Measurements from ENCODE around the gene BAHD1.

Gene BAHD1

DNA sequence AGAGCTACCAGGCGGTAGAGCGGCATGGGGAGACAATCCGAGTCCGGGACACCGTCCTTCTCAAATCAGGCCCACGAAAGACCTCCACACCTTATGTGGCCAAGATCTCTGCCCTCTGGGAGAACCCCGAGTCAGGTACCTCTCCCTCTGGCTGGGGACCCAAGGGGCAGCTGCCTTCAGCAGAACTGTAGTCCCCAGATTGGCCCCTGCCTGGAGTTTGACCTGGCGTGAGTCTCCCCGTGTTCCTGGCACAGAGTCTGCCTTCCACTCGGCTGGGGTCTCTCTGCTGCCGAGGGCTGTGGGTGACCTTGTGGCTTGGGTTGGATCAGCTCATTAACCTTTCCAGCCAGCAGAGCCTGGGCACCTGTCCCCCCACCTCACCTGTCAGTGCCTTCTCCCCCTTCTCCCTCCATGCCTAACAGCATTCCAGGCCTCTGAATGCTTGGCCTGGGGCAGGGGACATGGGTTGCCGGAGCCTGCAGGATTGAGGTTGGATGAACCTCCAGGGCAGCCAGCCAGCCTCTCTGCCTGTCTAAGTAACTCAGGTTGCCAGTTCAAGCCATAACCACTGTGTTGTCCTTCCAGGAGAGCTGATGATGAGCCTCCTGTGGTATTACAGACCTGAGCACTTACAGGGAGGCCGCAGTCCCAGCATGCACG, 23.3 kb downstream of the BAHD1 start:
- Histone ChIP-seq H3K56ac (ENCODE audit: low read length) (no peak overlapping the region), H3K27ac (ENCODE audit: low read depth, low read length) (no peak overlapping the region), H3K18ac (ENCODE audit: low read length) (no peak overlapping the region), H3K4ac (ENCODE audit: low read depth, low read length) (no peak overlapping the region), H2BK120ac (ENCODE audit: low read depth, low read length) (no peak overlapping the region), H3K4me3 (ENCODE audit: low read length) (no peak overlapping the region), H3K79me1 (ENCODE audit: low read length) (peaks cover 16% of the 10 kb centered on the region), H4K5ac (ENCODE audit: low read length) (no peak overlapping the region), H3K4me2 (ENCODE audit: low read length) (no peak overlapping the region), H3K23ac (ENCODE audit: low read length) (no peak overlapping the region), H3K36me3 (ENCODE audit: control insufficient read depth, insufficient read depth, low read length) (peaks cover 15% of the 10 kb centered on the region), H3K9ac (ENCODE audit: low read length) (no peak overlapping the region), H2AK5ac (ENCODE audit: low read length) (no peak overlapping the region), H3K79me2 (ENCODE audit: control insufficient read depth, insufficient read depth, low read length) (peaks cover 13% of the 10 kb centered on the region), H4K8ac (ENCODE audit: low read depth, low read length) (no peak overlapping the region), H3K4me1 (ENCODE audit: control insufficient read depth, low read depth, low read length) (no peaks in the 10 kb centered on the region), H2BK15ac (replicated peaks; ENCODE audit: low read depth) (no peak overlapping the region), H2BK5ac (ENCODE audit: low read length) (no peak overlapping the region), H3K27me3 (ENCODE audit: insufficient read depth, low read length, poor library complexity) (no peaks in the 10 kb centered on the region)
- no peak for DNase-seq
- WGBS (ENCODE audit: extremely low coverage, insufficient coverage, low lambda C conversion rate), result no CpG with 5 or more reads among the region's 14 CpGs

GRCh38 chr15:40464595-40465185, 23.9 kb downstream of the BAHD1 start:
- no peak overlapping the region for H3K27ac ChIP-seq (ENCODE audit: low read depth, low read length)

GRCh38 chr15:40465939-40466338, 25.2 kb downstream of the BAHD1 start:
- no CpG with 5 or more reads among the region's 10 CpGs for WGBS (ENCODE audit: extremely low coverage, insufficient coverage, low lambda C conversion rate)
- Histone ChIP-seq H3K79me2 (ENCODE audit: control insufficient read depth, insufficient read depth, low read length) (no peaks in the 10 kb centered on the region), H2BK15ac (replicated peaks; ENCODE audit: low read depth) (no peak overlapping the region), H4K5ac (ENCODE audit: low read length) (no peak overlapping the region), H3K4me2 (ENCODE audit: low read length) (no peak overlapping the region), H3K4me1 (ENCODE audit: control insufficient read depth, low read depth, low read length) (peaks cover 4% of the 10 kb centered on the region), H3K9ac (ENCODE audit: low read length) (no peak overlapping the region), H3K18ac (ENCODE audit: low read length) (no peak overlapping the region), H3K4ac (ENCODE audit: low read depth, low read length) (no peak overlapping the region), H4K8ac (ENCODE audit: low read depth, low read length) (no peak overlapping the region), H2AK5ac (ENCODE audit: low read length) (no peak overlapping the region), H3K56ac (ENCODE audit: low read length) (no peak overlapping the region), H2BK120ac (ENCODE audit: low read depth, low read length) (no peak overlapping the region), H3K4me3 (ENCODE audit: low read length) (no peak overlapping the region), H3K27ac (ENCODE audit: low read depth, low read length) (no peak overlapping the region), H3K23ac (ENCODE audit: low read length) (no peak overlapping the region), H3K36me3 (ENCODE audit: control insufficient read depth, insufficient read depth, low read length) (peaks cover 9% of the 10 kb centered on the region), H3K27me3 (ENCODE audit: insufficient read depth, low read length, poor library complexity) (no peaks in the 10 kb centered on the region), H3K79me1 (ENCODE audit: low read length) (peaks cover 8% of the 10 kb centered on the region), H2BK5ac (ENCODE audit: low read length) (no peak overlapping the region)
- DNase-seq, result no peak

More at GRCh38 chr15:40464595-40465185, 23.9 kb downstream of the BAHD1 start:
- Histone ChIP-seq H2BK15ac (replicated peaks; ENCODE audit: low read depth) (no peak overlapping the region), H3K36me3 (ENCODE audit: control insufficient read depth, insufficient read depth, low read length) (peaks cover 12% of the 10 kb centered on the region), H3K27me3 (ENCODE audit: insufficient read depth, low read length, poor library complexity) (no peaks in the 10 kb centered on the region), H3K4me1 (ENCODE audit: control insufficient read depth, low read depth, low read length) (no peaks in the 10 kb centered on the region), H3K18ac (ENCODE audit: low read length) (no peak overlapping the region), H3K79me2 (ENCODE audit: control insufficient read depth, insufficient read depth, low read length) (peaks cover 9% of the 10 kb centered on the region), H3K4ac (ENCODE audit: low read depth, low read length) (no peak overlapping the region), H4K8ac (ENCODE audit: low read depth, low read length) (no peak overlapping the region), H3K56ac (ENCODE audit: low read length) (no peak overlapping the region), H2AK5ac (ENCODE audit: low read length) (no peak overlapping the region), H3K4me3 (ENCODE audit: low read length) (no peak overlapping the region), H3K9ac (ENCODE audit: low read length) (no peak overlapping the region), H3K4me2 (ENCODE audit: low read length) (no peak overlapping the region), H4K5ac (ENCODE audit: low read length) (no peak overlapping the region), H3K23ac (ENCODE audit: low read length) (no peak overlapping the region), H2BK120ac (ENCODE audit: low read depth, low read length) (no peak overlapping the region), H2BK5ac (ENCODE audit: low read length) (no peak overlapping the region), H3K79me1 (ENCODE audit: low read length) (peaks cover 15% of the 10 kb centered on the region)
- DNase-seq, result no peak
- WGBS (ENCODE audit: extremely low coverage, insufficient coverage, low lambda C conversion rate), result no CpG with 5 or more reads among the region's 3 CpGs

- Histone ChIP-seq H4K5ac (ENCODE audit: low read length) (no peak overlapping the region), H3K27ac (ENCODE audit: low read depth, low read length) (no peak overlapping the region), H3K56ac (ENCODE audit: low read length) (no peak overlapping the region), H3K27me3 (ENCODE audit: insufficient read depth, low read length, poor library complexity) (no peaks in the 10 kb centered on the region), H3K4me2 (ENCODE audit: low read length) (no peak overlapping the region), H2BK120ac (ENCODE audit: low read depth, low read length) (no peak overlapping the region), H3K79me1 (ENCODE audit: low read length) (peaks cover 8% of the 10 kb centered on the region), H4K8ac (ENCODE audit: low read depth, low read length) (no peak overlapping the region), H3K79me2 (ENCODE audit: control insufficient read depth, insufficient read depth, low read length) (no peaks in the 10 kb centered on the region), H3K4me1 (ENCODE audit: control insufficient read depth, low read depth, low read length) (peaks cover 4% of the 10 kb centered on the region), H2BK15ac (replicated peaks; ENCODE audit: low read depth) (no peak overlapping the region), H3K18ac (ENCODE audit: low read length) (no peak overlapping the region), H2BK5ac (ENCODE audit: low read length) (no peak overlapping the region), H2AK5ac (ENCODE audit: low read length) (no peak overlapping the region), H3K4me3 (ENCODE audit: low read length) (no peak overlapping the region), H3K36me3 (ENCODE audit: control insufficient read depth, insufficient read depth, low read length) (peaks cover 9% of the 10 kb centered on the region), H3K9ac (ENCODE audit: low read length) (no peak overlapping the region), H3K23ac (ENCODE audit: low read length) (no peak overlapping the region), H3K4ac (ENCODE audit: low read depth, low read length) (no peak overlapping the region)
- DNase-seq, result no peak
- no CpG with 5 or more reads among the region's 7 CpGs for WGBS (ENCODE audit: extremely low coverage, insufficient coverage, low lambda C conversion rate)
These were observed 25.9 kb downstream of the BAHD1 start for GRCh38 chr15:40466426-40467260.

DNA sequence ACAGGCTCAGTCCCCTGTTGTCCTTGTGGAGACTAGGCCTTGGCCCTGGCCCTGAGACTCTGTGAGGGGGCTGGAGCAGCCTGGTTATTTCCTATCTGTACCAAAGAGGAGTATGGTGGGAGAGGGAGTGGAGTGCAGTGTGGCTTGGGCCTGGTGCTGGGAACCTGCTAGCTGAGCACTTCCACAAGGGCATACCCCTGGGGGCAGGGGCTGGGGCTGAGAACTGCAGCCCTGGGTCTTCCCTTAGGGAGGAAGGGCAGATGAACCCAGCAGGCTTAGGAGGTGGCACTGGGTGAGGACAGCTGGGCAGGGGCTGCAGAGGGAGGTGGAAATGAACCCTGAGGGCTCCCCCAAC, 26.5 kb downstream of the BAHD1 start:
- no peak overlapping the region for H3K18ac ChIP-seq (ENCODE audit: low read length)
- no peaks in the 10 kb centered on the region for H3K27me3 ChIP-seq (ENCODE audit: insufficient read depth, low read length, poor library complexity)
- H3K36me3 ChIP-seq (ENCODE audit: control insufficient read depth, insufficient read depth, low read length), result peaks cover 7% of the 10 kb centered on the region
- no peak overlapping the region for H2AK5ac ChIP-seq (ENCODE audit: low read length)
- H4K5ac ChIP-seq (ENCODE audit: low read length), result no peak overlapping the region
- DNase-seq, result no peak
- no peak overlapping the region for H3K4me2 ChIP-seq (ENCODE audit: low read length)
- no peak overlapping the region for H2BK5ac ChIP-seq (ENCODE audit: low read length)
- no peak overlapping the region for H3K23ac ChIP-seq (ENCODE audit: low read length)
- no peak overlapping the region for H2BK120ac ChIP-seq (ENCODE audit: low read depth, low read length)
- H3K4me1 ChIP-seq (ENCODE audit: control insufficient read depth, low read depth, low read length), result peaks cover 4% of the 10 kb centered on the region
- no peak overlapping the region for H3K27ac ChIP-seq (ENCODE audit: low read depth, low read length)
- H3K56ac ChIP-seq (ENCODE audit: low read length), result no peak overlapping the region
- no peak overlapping the region for H2BK15ac ChIP-seq (replicated peaks; ENCODE audit: low read depth)
- no peak overlapping the region for H3K4me3 ChIP-seq (ENCODE audit: low read length)
- no peak overlapping the region for H3K4ac ChIP-seq (ENCODE audit: low read depth, low read length)
- H4K8ac ChIP-seq (ENCODE audit: low read depth, low read length), result no peak overlapping the region
- H3K79me1 ChIP-seq (ENCODE audit: low read length), result peaks cover 9% of the 10 kb centered on the region
- no peak overlapping the region for H3K9ac ChIP-seq (ENCODE audit: low read length)
- no peaks in the 10 kb centered on the region for H3K79me2 ChIP-seq (ENCODE audit: control insufficient read depth, insufficient read depth, low read length)

All from mesendoderm (in vitro differentiated cells).